H1 (cell line): ENCODE measurements around the gene RAB22A. TPM values are rescaled to one million over a fixed set of nuclear protein-coding genes. Genes with fewer than 3 reads are reported as not detected.

Experiments used
- CTCF ChIA-PET: fragments of 300-600 bp; sonication (Branson Sonifier 250); formaldehyde crosslinking; loops from one replicate; lab custom pipeline; 2021; ENCODE audit not compliant: partially characterized antibody; lab: Charles Lee
- POLR2A ChIA-PET: fragments of 300-600 bp; sonication (Branson Sonifier 250); formaldehyde crosslinking; loops from one replicate; lab custom pipeline; 2021; ENCODE audit warnings: inconsistent platforms; ENCODE audit not compliant: partially characterized antibody; lab: Charles Lee
- DNase-seq, 2 experiments: peaks; one replicate each; pipeline versions ENCODE4 v3.0.0 to v3.0.0-alpha.2; 2010 to 2022; ENCODE audit warnings: low spot score in 2 of 2, low read depth in 1 of 2, mixed read lengths in 1 of 2
- FAIRE-seq: peaks from 2 replicates; lab custom pipeline; 2011; peaks lifted over from hg19 to GRCh38; lab: Jason Lieb, UNC
- H2AFZ ChIP-seq: 2 replicates; pipeline ENCODE4 v1.8.1; 2012; ENCODE audit warnings: low read length, inconsistent platforms
- H2AK5ac ChIP-seq: 2 replicates; pipeline ENCODE4 v1.6.1; 2013; ENCODE audit warnings: low read depth, low read length
- H2BK120ac ChIP-seq: replicated peaks from 2 replicates; pipeline ENCODE3; 2013; ENCODE audit warnings: low read depth, low read length, inconsistent platforms
- H2BK12ac ChIP-seq: 2 replicates; pipeline ENCODE4 v1.6.1; 2013; ENCODE audit warnings: low read depth, low read length
- H2BK15ac ChIP-seq: 2 replicates; pipeline ENCODE4 v1.6.1; 2013; ENCODE audit warnings: low read length
- H2BK20ac ChIP-seq: 2 replicates; pipeline ENCODE4 v1.6.1; 2013; ENCODE audit warnings: low read length
- H2BK5ac ChIP-seq: 2 replicates; pipeline ENCODE4 v1.6.1; 2013; ENCODE audit warnings: low read depth, low read length
- H3K14ac ChIP-seq: 2 replicates; pipeline ENCODE4 v1.6.1; 2013; ENCODE audit warnings: inconsistent platforms; ENCODE audit not compliant: insufficient read length
- H3K18ac ChIP-seq: 2 replicates; pipeline ENCODE4 v1.6.1; 2013; ENCODE audit warnings: low read length; ENCODE audit errors: extremely low read depth
- H3K23ac ChIP-seq: 2 replicates; pipeline ENCODE4 v1.6.1; 2013; ENCODE audit warnings: inconsistent platforms; ENCODE audit not compliant: insufficient read length
- H3K23me2 ChIP-seq: 2 replicates; pipeline ENCODE4 v1.6.1; 2013; ENCODE audit warnings: low read depth, low read length
- H3K27ac ChIP-seq: 2 replicates; pipeline ENCODE4 v1.6.1; 2011; ENCODE audit warnings: low read depth, low read length, inconsistent platforms
- H3K27me3 ChIP-seq, 4 experiments: replicated peaks in 1 of 4; 1 replicate in 1 of 4; 2 replicates in 3 of 4; pipeline versions ENCODE4 v1.6.1 to v1.8.1; 2011 to 2013; ENCODE audit warnings: low read length in 3 of 4, mild to moderate bottlenecking in 3 of 4, inconsistent platforms in 2 of 4, mixed read lengths in 2 of 4, moderate library complexity in 1 of 4; ENCODE audit not compliant: control insufficient read depth in 3 of 4, insufficient read depth in 3 of 4; ENCODE audit errors: extremely low read depth in 1 of 4
- H3K36me3 ChIP-seq, 4 experiments: 2 replicates each; pipeline versions ENCODE4 v1.6.1 to v1.8.1; 2011 to 2013; ENCODE audit warnings: mild to moderate bottlenecking in 4 of 4, low read length in 3 of 4, moderate library complexity in 2 of 4, control low read depth in 1 of 4, inconsistent platforms in 1 of 4; ENCODE audit not compliant: insufficient read depth in 4 of 4, control insufficient read depth in 2 of 4
- H3K4ac ChIP-seq: replicated peaks from 2 replicates; pipeline ENCODE3; 2013; ENCODE audit warnings: low read length, low read depth, mixed read lengths, inconsistent platforms; ENCODE audit not compliant: insufficient read length
- H3K4me1 ChIP-seq, 4 experiments: replicated peaks in 1 of 4; 1 replicate in 1 of 4; 2 replicates in 3 of 4; pipeline versions ENCODE4 v1.6.1 to v1.8.1; 2011 to 2013; ENCODE audit warnings: low read length in 3 of 4, inconsistent platforms in 2 of 4, mixed read lengths in 1 of 4; ENCODE audit not compliant: insufficient read depth in 4 of 4, control insufficient read depth in 3 of 4
- H3K4me2 ChIP-seq, 2 experiments: 2 replicates each; pipeline versions ENCODE4 v1.6.1 to v1.8.1; 2011 to 2013; ENCODE audit warnings: low read depth in 2 of 2, low read length in 2 of 2, control low read depth in 1 of 2, inconsistent platforms in 1 of 2, mild to moderate bottlenecking in 1 of 2; ENCODE audit not compliant: insufficient read depth in 1 of 2
- H3K4me3 ChIP-seq, 4 experiments: fragments of 200-600, 300-600 bp in 1 of 4; sonication (generic), shearing (Covaris generic), sonication (Bioruptor Twin) in 1 of 4; 2 replicates each; pipeline versions ENCODE4 v1.5.1 to v1.8.1; 2011 to 2016; ENCODE audit warnings: low read length in 4 of 4, low read depth in 3 of 4, control low read depth in 2 of 4, inconsistent platforms in 2 of 4, mild to moderate bottlenecking in 2 of 4, mixed read lengths in 1 of 4, moderate library complexity in 1 of 4; ENCODE audit not compliant: insufficient read depth in 2 of 4; ENCODE audit errors: extremely low read depth in 1 of 4
- H3K56ac ChIP-seq: replicated peaks from 2 replicates; pipeline ENCODE3; 2013; ENCODE audit warnings: low read depth, mild to moderate bottlenecking, mixed read lengths, low read length, inconsistent platforms; ENCODE audit not compliant: insufficient read length
- H3K79me1 ChIP-seq: 2 replicates; pipeline ENCODE4 v1.6.1; 2013; ENCODE audit warnings: low read depth, low read length, control low read depth
- H3K79me2 ChIP-seq, 2 experiments: 2 replicates each; pipeline versions ENCODE4 v1.6.1 to v1.8.1; 2012 to 2013; ENCODE audit warnings: low read length in 2 of 2, mild to moderate bottlenecking in 2 of 2, inconsistent platforms in 1 of 2; ENCODE audit not compliant: insufficient read depth in 2 of 2, control insufficient read depth in 1 of 2
- H3K9ac ChIP-seq, 4 experiments: replicated peaks in 1 of 4; 1 replicate in 1 of 4; 2 replicates in 3 of 4; pipeline versions ENCODE4 v1.6.1 to v1.8.1; 2011 to 2013; ENCODE audit warnings: low read depth in 3 of 4, low read length in 3 of 4, control low read depth in 2 of 4, mild to moderate bottlenecking in 2 of 4, moderate library complexity in 2 of 4, inconsistent platforms in 1 of 4; ENCODE audit errors: extremely low read depth in 1 of 4
- H3K9me3 ChIP-seq, 2 experiments: 2 replicates each; pipeline versions ENCODE4 v1.6.1 to v1.8.1; 2012 to 2013; ENCODE audit warnings: mild to moderate bottlenecking in 2 of 2, moderate library complexity in 2 of 2, control low read depth in 1 of 2, inconsistent platforms in 1 of 2, low read depth in 1 of 2, low read length in 1 of 2, mixed read lengths in 1 of 2; ENCODE audit not compliant: insufficient read depth in 2 of 2
- H4K20me1 ChIP-seq, 2 experiments: replicated peaks in 1 of 2; 2 replicates each; pipeline versions ENCODE3 to v1.8.1; 2011 to 2013; ENCODE audit warnings: inconsistent platforms in 2 of 2, low read length in 2 of 2, mild to moderate bottlenecking in 1 of 2; ENCODE audit not compliant: insufficient read depth in 2 of 2, control insufficient read depth in 1 of 2
- H4K5ac ChIP-seq: 2 replicates; pipeline ENCODE4 v1.6.1; 2013; ENCODE audit warnings: low read length, low read depth, mixed read lengths, inconsistent platforms; ENCODE audit not compliant: insufficient read length
- H4K8ac ChIP-seq: 2 replicates; pipeline ENCODE4 v1.8.0; 2013; ENCODE audit warnings: mild to moderate bottlenecking, moderate library complexity, low read length, inconsistent platforms; ENCODE audit not compliant: insufficient read depth; ENCODE audit errors: extremely low read depth
- H4K91ac ChIP-seq: replicated peaks from 2 replicates; pipeline ENCODE3; 2013; ENCODE audit warnings: low read length, mixed read lengths, inconsistent platforms; ENCODE audit not compliant: insufficient read length
- EGR1 ChIP-seq: IDR thresholded peaks from 2 replicates; pipeline ENCODE4 v1.6.1; 2011; ENCODE audit warnings: low read depth, low read length, borderline replicate concordance
- HDAC6 ChIP-seq: IDR thresholded peaks from one replicate; pipeline ENCODE4 v1.7.1; 2012; ENCODE audit warnings: low read depth, mild to moderate bottlenecking, inconsistent platforms, low read length, moderate library complexity
- JUND ChIP-seq: IDR thresholded peaks from 2 replicates; pipeline ENCODE4 v1.6.1; 2011; ENCODE audit warnings: mild to moderate bottlenecking, improper control_type of control experiment, low read length
- MAFK ChIP-seq: IDR thresholded peaks from 2 replicates; pipeline ENCODE4 v1.6.1; 2012; ENCODE audit warnings: low read depth, mild to moderate bottlenecking, improper control_type of control experiment, low read length
- RAD21 ChIP-seq, 2 experiments: IDR thresholded peaks in 1 of 2; conservative IDR thresholded peaks in 1 of 2; 2 replicates each; pipeline ENCODE4 v1.6.1; 2011; ENCODE audit warnings: low read depth in 2 of 2, low read length in 2 of 2, improper control_type of control experiment in 1 of 2, inconsistent platforms in 1 of 2, mild to moderate bottlenecking in 1 of 2, moderate library complexity in 1 of 2
- SP1 ChIP-seq: IDR thresholded peaks from 2 replicates; pipeline ENCODE4 v1.6.1; 2011; ENCODE audit warnings: low read depth, low read length
- TAF1 ChIP-seq: IDR thresholded peaks from 2 replicates; pipeline ENCODE4 v1.6.1; 2011; ENCODE audit warnings: mild to moderate bottlenecking, low read depth, low read length
- WGBS, 2 experiments: shearing (Covaris generic) in 1 of 2; methylation state at CpG; one replicate each; pipeline versions ENCODE4 v1.1.6 to v1.1.7; 2013 to 2015; ENCODE audit warnings: low lambda C conversion rate in 2 of 2, mixed read lengths in 2 of 2, inconsistent platforms in 1 of 2, low coverage in 1 of 2, missing lambda C conversion rate in 1 of 2; ENCODE audit not compliant: insufficient replicate concordance in 2 of 2, insufficient coverage in 1 of 2, insufficient read length in 1 of 2; ENCODE audit errors: extremely low coverage in 1 of 2, missing lambda C conversion rate in 1 of 2; 5-methylcytosine and 5-hydroxymethylcytosine counted together
- polyA plus RNA-seq, 7 experiments: library from polyadenylated mRNA; depleted of rRNA in 3 of 7; stranded (reverse) in 5 of 7; unstranded in 2 of 7; fragments of >200 nt in 5 of 7; fragments of 200-250 nt in 2 of 7; gene quantifications; 1 replicate in 5 of 7; 2 replicates in 1 of 7; 4 replicates in 1 of 7; pipeline versions ENCODE4 v1.2.1 to v1.2.3, GENCODE V29; 2011 to 2013; ENCODE audit warnings: missing spikeins in 2 of 7, mixed read lengths in 2 of 7
- total RNA-seq: library from RNA; stranded (reverse); fragmentation: NEBNext Ultra II Directional; extraction: Animal tissue kit (Norgen Biotek cat#: 25700); gene quantifications from 2 replicates; pipeline ENCODE4 v1.2.1, GENCODE V29; 2021

RAB22A gene
- total and polyA plus RNA-seq, 2 of the 8 experiments (the other 6 are each of a cell fraction or from before 2014, with no cell fraction given) = 3.1 to 6.6 TPM

DNA sequence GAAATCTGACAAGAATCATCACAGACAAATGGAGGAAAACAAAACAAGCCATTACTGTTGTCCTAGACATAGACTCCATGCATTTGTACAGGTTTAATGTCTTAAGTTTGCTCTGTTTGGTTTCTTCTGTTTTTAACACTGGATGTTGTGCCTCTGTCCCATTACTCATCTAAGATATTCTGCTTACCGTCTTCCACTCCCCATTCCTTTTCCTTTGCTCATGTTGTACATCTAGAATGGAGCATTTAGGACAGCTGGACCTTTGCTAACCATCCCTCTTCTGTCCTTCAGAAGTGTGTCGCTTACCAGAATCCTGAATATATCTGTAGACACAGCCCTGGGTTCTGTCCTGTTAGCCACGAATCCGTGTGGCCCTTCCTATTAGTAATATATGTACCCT, 35.2 kb downstream of the RAB22A start:
- Histone ChIP-seq H3K4ac (no peak overlapping the region), H4K8ac (no peak overlapping the region), H2AK5ac (no peak overlapping the region), H3K23me2 (no peaks in the 10 kb centered on the region), H3K9me3 (no peaks in the 10 kb centered on the region), H3K9ac (no peak overlapping the region), H4K5ac (no peak overlapping the region), H4K20me1 (peaks cover 0 to 2% of the 10 kb centered on the region in 2 experiments), H2AFZ (no peak overlapping the region), H3K36me3 (peaks cover 3 to 15% (median 6%) of the 10 kb centered on the region in 4 experiments; a peak in 4 of 8 replicates), H3K79me1 (peaks cover 2% of the 10 kb centered on the region; the same call in 1 of the 2 replicates), H3K18ac (no peak overlapping the region), H2BK20ac (no peak overlapping the region), H2BK12ac (no peak overlapping the region), H3K4me2 (no peak overlapping the region), H3K27me3 (no peaks in the 10 kb centered on the region), H3K56ac (no peak overlapping the region), H3K79me2 (0 out of 4 replicates have a peak, but pooled peaks cover 0 to 3% of the 10 kb centered on the region in 2 experiments), H4K91ac (no peak overlapping the region), H2BK120ac (no peak overlapping the region), H3K4me1 (peaks cover 1 to 7% (median 4%) of the 10 kb centered on the region in 4 experiments; a peak in 6 of 7 replicates), H3K27ac (no peak overlapping the region), H3K4me3 (no peak overlapping the region), H3K23ac (no peak overlapping the region), H2BK15ac (no peak overlapping the region), H3K14ac (no peak overlapping the region), H2BK5ac (no peak overlapping the region)
- FAIRE-seq (no peak), DNase-seq (no peak)
- WGBS, 2 experiments = 91% methylated on average over 4 of the region's 4 CpGs; no CpG with 5 or more reads in 1 of the 2 experiments
- ChIA-PET CTCF (interaction anchor here (0.8 kb wide), 2 partner anchors 48 to 98 kb away, joined by 3 read pairs; no protein-coding TSS in a partner anchor), POLR2A (interaction anchor here (2.3 kb wide), 1 partner anchor 8 kb away, joined by 6 read pairs; no protein-coding TSS in a partner anchor)
- TF ChIP-seq JUND (no peak), TAF1 (no peak), SP1 (no peak), HDAC6 (no peak), EGR1 (no peak), RAD21 (IDR thresholded peaks at IDR 0.05 in 1 of 2, conservative IDR thresholded peaks at IDR 0.05 in 1 of 2; ENCODE audit: low read depth in 2 of 2, low read length in 2 of 2) (no peak), MAFK (no peak)
